Suprapubic skin (tissue), 4 donors: Measurements from ENCODE around the gene UBXN1. TPM values are rescaled to one million over a fixed set of nuclear protein-coding genes. Genes with fewer than 3 reads are reported as not detected.
"Not testable (repeated sequence)": the region's sequence is repeated elsewhere in the genome, so short reads cannot be mapped to it uniquely, and the experiment has no call there.

Source experiments
- DNase-seq, 2 donors: peaks; one replicate each; pipeline ENCODE4 v3.0.0-alpha.2; 2019; ENCODE audit warnings: low spot score in 2 of 2
- H3K27ac ChIP-seq: fragments of 200-600 bp; sonication (generic); one replicate; pipeline ENCODE4 v1.5.1; 2019
- H3K27me3 ChIP-seq: fragments of 200-600 bp; sonication (generic); one replicate; pipeline ENCODE4 v1.5.1; 2019
- H3K36me3 ChIP-seq: fragments of 200-600 bp; sonication (generic); one replicate; pipeline ENCODE4 v1.5.1; 2019
- H3K4me1 ChIP-seq: fragments of 200-600 bp; sonication (generic); one replicate; pipeline ENCODE4 v1.5.1; 2019
- H3K4me3 ChIP-seq: fragments of 200-600 bp; sonication (generic); one replicate; pipeline ENCODE4 v1.5.1; 2019; ENCODE audit warnings: mild to moderate bottlenecking
- H3K9me3 ChIP-seq: fragments of 200-600 bp; sonication (generic); one replicate; pipeline ENCODE4 v1.5.1; 2019
- EP300 ChIP-seq: sonication (generic); formaldehyde crosslinking; IDR thresholded peaks from one replicate; pipeline ENCODE4 v1.6.1; 2017; ENCODE audit warnings: antibody characterized with exemption
- POLR2A ChIP-seq, 2 donors: fragments of 450-650 bp; IDR thresholded peaks; one replicate each; pipeline ENCODE4 v1.6.1; 2017; ENCODE audit warnings: antibody characterized with exemption in 2 of 2, mild to moderate bottlenecking in 2 of 2, moderate library complexity in 2 of 2
- POLR2AphosphoS5 ChIP-seq, 3 donors: sonication (generic); formaldehyde crosslinking; IDR thresholded peaks; one replicate each; pipeline ENCODE4 v1.6.1; 2017; ENCODE audit warnings: antibody characterized with exemption in 3 of 3
- WGBS: methylation state at CpG from one replicate; pipeline ENCODE4 v1.1.5; 2018; 5-methylcytosine and 5-hydroxymethylcytosine counted together
- total RNA-seq, 4 donors: library from RNA; depleted of rRNA; stranded (reverse); fragments of >200 nt; gene quantifications; one replicate each; pipeline ENCODE4 v1.1.0, GENCODE V29; 2016
- TF ChIP-seq, protein P1 (sequence below), 2 donors: fragments of 200-600 bp in 1 of 2; fragments of 450-650 bp in 1 of 2; sonication (generic) in 1 of 2; IDR thresholded peaks; one replicate each; pipeline ENCODE4 v1.5.1; 2016 to 2019; ENCODE audit warnings: antibody characterized with exemption in 2 of 2, mild to moderate bottlenecking in 1 of 2, moderate library complexity in 1 of 2

UBXN1 gene
- total RNA-seq, 4 donors from 2014 or later, result 125 to 194 (median 143) TPM

GRCh38 chr11:62664405-62665074, 14.3 kb downstream of the UBXN1 start:
- Histone ChIP-seq H3K4me1 (peaks cover 39% of the 10 kb centered on the region), H3K36me3 (peaks cover 20% of the 10 kb centered on the region)
- no peak for DNase-seq

GRCh38 chr11:62656796-62657429, 22.0 kb downstream of the UBXN1 start:
- peaks cover 12% of the 10 kb centered on the region for H3K4me1 ChIP-seq
- no peaks in the 10 kb centered on the region for H3K27me3 ChIP-seq
- TF ChIP-seq EP300 (no peak), POLR2A (IDR thresholded peaks at IDR 0.05) (no peak), POLR2AphosphoS5 (IDR thresholded peaks at IDR 0.05) (no peak)
- TF ChIP-seq, protein P1, sequence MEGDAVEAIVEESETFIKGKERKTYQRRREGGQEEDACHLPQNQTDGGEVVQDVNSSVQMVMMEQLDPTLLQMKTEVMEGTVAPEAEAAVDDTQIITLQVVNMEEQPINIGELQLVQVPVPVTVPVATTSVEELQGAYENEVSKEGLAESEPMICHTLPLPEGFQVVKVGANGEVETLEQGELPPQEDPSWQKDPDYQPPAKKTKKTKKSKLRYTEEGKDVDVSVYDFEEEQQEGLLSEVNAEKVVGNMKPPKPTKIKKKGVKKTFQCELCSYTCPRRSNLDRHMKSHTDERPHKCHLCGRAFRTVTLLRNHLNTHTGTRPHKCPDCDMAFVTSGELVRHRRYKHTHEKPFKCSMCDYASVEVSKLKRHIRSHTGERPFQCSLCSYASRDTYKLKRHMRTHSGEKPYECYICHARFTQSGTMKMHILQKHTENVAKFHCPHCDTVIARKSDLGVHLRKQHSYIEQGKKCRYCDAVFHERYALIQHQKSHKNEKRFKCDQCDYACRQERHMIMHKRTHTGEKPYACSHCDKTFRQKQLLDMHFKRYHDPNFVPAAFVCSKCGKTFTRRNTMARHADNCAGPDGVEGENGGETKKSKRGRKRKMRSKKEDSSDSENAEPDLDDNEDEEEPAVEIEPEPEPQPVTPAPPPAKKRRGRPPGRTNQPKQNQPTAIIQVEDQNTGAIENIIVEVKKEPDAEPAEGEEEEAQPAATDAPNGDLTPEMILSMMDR (IDR thresholded peaks at IDR 0.05), result no peak
- 57% methylated on average over 5 of the region's 5 CpGs for WGBS
- no peak for DNase-seq
- no peak overlapping the region for H3K27ac ChIP-seq
- H3K4me3 ChIP-seq, result no peak overlapping the region
- H3K36me3 ChIP-seq, result no peaks in the 10 kb centered on the region
- H3K9me3 ChIP-seq, result no peaks in the 10 kb centered on the region

More at GRCh38 chr11:62664405-62665074, 14.3 kb downstream of the UBXN1 start:
- Histone ChIP-seq H3K4me3 (peak overlapping the region; percentile 69), H3K27me3 (no peaks in the 10 kb centered on the region), H3K9me3 (no peaks in the 10 kb centered on the region), H3K27ac (peak overlapping the region; percentile 88)
- TF ChIP-seq POLR2A (IDR thresholded peaks at IDR 0.05) (no peak), POLR2AphosphoS5 (IDR thresholded peaks at IDR 0.05) (no peak)
- TF ChIP-seq, protein P1 (IDR thresholded peaks at IDR 0.05), result no peak
- WGBS, result 7% methylated on average over 18 of the region's 36 CpGs

DNA sequence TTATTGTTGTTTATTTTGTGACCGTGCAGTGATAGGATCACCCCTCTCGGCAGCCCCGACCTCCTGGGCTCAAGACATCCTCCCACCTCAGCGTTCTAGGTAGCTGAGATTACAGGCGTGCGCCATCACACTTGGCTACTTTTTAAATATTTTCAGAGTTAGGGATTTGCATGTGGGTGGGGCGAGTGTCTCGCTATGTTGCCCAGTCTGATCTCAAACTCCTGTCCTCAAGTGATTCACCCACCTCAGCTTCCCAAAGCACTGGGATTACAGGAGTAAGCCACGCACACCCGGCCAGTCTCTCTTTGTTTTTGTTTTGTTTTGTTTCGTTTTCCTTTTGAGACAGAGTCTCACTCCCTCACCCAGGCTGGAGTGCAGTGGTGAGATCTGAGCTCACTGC, 24.6 kb downstream of the UBXN1 start:
- DNase-seq, result no peak
- Histone ChIP-seq H3K36me3 (peaks cover 8% of the 10 kb centered on the region), H3K9me3 (no peaks in the 10 kb centered on the region), H3K4me3 (no peak overlapping the region), H3K4me1 (peaks cover 17% of the 10 kb centered on the region), H3K27ac (no peak overlapping the region), H3K27me3 (no peaks in the 10 kb centered on the region)
- TF ChIP-seq EP300 (no peak), POLR2AphosphoS5 (IDR thresholded peaks at IDR 0.05) (no peak), POLR2A (IDR thresholded peaks at IDR 0.05) (no peak)
- TF ChIP-seq, protein P1 (IDR thresholded peaks at IDR 0.05), result no peak
- WGBS, result 84% methylated on average over 11 of the region's 11 CpGs

GRCh38 chr11:62652161-62653006, 26.5 kb downstream of the UBXN1 start:
- Histone ChIP-seq H3K27me3 (no peaks in the 10 kb centered on the region), H3K27ac (peak overlapping the region; percentile 90), H3K4me3 (peak overlapping the region; percentile 72), H3K36me3 (peaks cover 24% of the 10 kb centered on the region), H3K9me3 (no peaks in the 10 kb centered on the region), H3K4me1 (peaks cover 19% of the 10 kb centered on the region)
- TF ChIP-seq POLR2AphosphoS5 (IDR thresholded peaks at IDR 0.05), result no peak
- TF ChIP-seq POLR2A (IDR thresholded peaks at IDR 0.05), result no peak
- no peak for TF ChIP-seq EP300
- TF ChIP-seq, protein P1 (IDR thresholded peaks at IDR 0.05), result no peak
- WGBS, result 31% methylated on average over 15 of the region's 16 CpGs
- DNase-seq, result no peak

DNA sequence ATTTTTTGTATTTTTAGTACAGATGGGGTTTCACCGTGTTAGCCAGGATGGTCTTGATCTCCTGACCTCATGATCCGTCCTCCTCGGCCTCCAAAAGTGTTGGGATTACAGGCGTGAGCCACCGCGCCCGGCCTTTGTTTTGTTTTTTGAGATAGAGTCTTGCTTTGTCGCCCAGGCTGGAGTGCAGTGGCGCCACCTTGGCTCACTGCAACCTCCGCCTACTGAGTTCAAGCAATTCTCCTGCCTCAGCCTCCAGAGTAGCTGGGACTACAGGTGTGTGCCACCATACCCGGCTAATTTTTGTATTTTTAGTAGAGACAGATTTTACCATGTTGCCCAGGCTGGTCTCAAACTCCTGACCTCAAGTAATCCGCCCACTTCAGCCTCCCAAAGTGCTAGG, 28.6 kb downstream of the UBXN1 start:
- H3K27me3 ChIP-seq, DNase-seq, H3K4me3 ChIP-seq, H3K27ac ChIP-seq, H3K9me3 ChIP-seq: not testable (repeated sequence)
- H3K4me1 ChIP-seq, result peaks cover 32% of the 10 kb centered on the region
- 96% methylated on average over 12 of the region's 12 CpGs for WGBS
- peaks cover 24% of the 10 kb centered on the region for H3K36me3 ChIP-seq
